Measurements from ENCODE around the gene STRN3. TPM values are rescaled to one million over a fixed set of nuclear protein-coding genes. Genes with fewer than 3 reads are reported as not detected.
"Not testable (repeated sequence)": the region's sequence is repeated elsewhere in the genome, so short reads cannot be mapped to it uniquely, and the experiment has no call there.

STRN3 gene
- total RNA-seq, 1 donor from 2014 or later = 39.5 TPM

- Mint-ChIP-seq H3K27me3 (ENCODE audit: low read depth) (no peaks in the 10 kb centered on the region), H3K36me3 (ENCODE audit: low read depth) (peaks cover 12% of the 10 kb centered on the region), H3K9me3 (ENCODE audit: low read depth) (no peaks in the 10 kb centered on the region), H3K4me1 (ENCODE audit: low read depth) (no peaks in the 10 kb centered on the region), H3K4me3 (ENCODE audit: unreplicated experiment) (no peak overlapping the region), H3K27ac (ENCODE audit: unreplicated experiment) (no peak overlapping the region)
- DNase-seq (ENCODE audit: low spot score) = no peak
- TF ChIP-seq CTCF (IDR thresholded peaks at IDR 0.05) = peak; percentile 81
Measured at GRCh38 chr14:30906752-30907658, 119.2 kb downstream of the STRN3 start.

- no peaks in the 10 kb centered on the region for H3K27me3 Mint-ChIP-seq (ENCODE audit: low read depth)
- H3K4me1 Mint-ChIP-seq (ENCODE audit: low read depth) = no peaks in the 10 kb centered on the region
- H3K36me3 Mint-ChIP-seq (ENCODE audit: low read depth) = peaks cover 13% of the 10 kb centered on the region
- TF ChIP-seq CTCF (IDR thresholded peaks at IDR 0.05) = no peak
- H3K4me3 Mint-ChIP-seq (ENCODE audit: unreplicated experiment) = no peak overlapping the region
- no peak overlapping the region for H3K27ac Mint-ChIP-seq (ENCODE audit: unreplicated experiment)
- no peak for DNase-seq (ENCODE audit: low spot score)
- no peaks in the 10 kb centered on the region for H3K9me3 Mint-ChIP-seq (ENCODE audit: low read depth)
Measured at GRCh38 chr14:30903285-30904124, 122.7 kb downstream of the STRN3 start.

GRCh38 chr14:30897121-30897520 is 129.1 kb downstream of the STRN3 start:
- Mint-ChIP-seq H3K36me3 (ENCODE audit: low read depth) (peaks cover 19% of the 10 kb centered on the region), H3K4me1 (ENCODE audit: low read depth) (peaks cover 11% of the 10 kb centered on the region)
- not testable (repeated sequence) for H3K27me3 Mint-ChIP-seq (ENCODE audit: low read depth); H3K9me3 Mint-ChIP-seq (ENCODE audit: low read depth); DNase-seq (ENCODE audit: low spot score); H3K27ac Mint-ChIP-seq (ENCODE audit: unreplicated experiment); H3K4me3 Mint-ChIP-seq (ENCODE audit: unreplicated experiment)

GRCh38 chr14:30896435-30896834 is 129.7 kb downstream of the STRN3 start:
- H3K4me3 Mint-ChIP-seq (ENCODE audit: unreplicated experiment) = no peak overlapping the region
- no peaks in the 10 kb centered on the region for H3K9me3 Mint-ChIP-seq (ENCODE audit: low read depth)
- H3K4me1 Mint-ChIP-seq (ENCODE audit: low read depth) = peaks cover 11% of the 10 kb centered on the region
- peaks cover 19% of the 10 kb centered on the region for H3K36me3 Mint-ChIP-seq (ENCODE audit: low read depth)
- DNase-seq (ENCODE audit: low spot score) = no peak
- H3K27ac Mint-ChIP-seq (ENCODE audit: unreplicated experiment) = peak overlapping the region; percentile 53
- no peaks in the 10 kb centered on the region for H3K27me3 Mint-ChIP-seq (ENCODE audit: low read depth)
- TF ChIP-seq CTCF (IDR thresholded peaks at IDR 0.05) = no peak

GRCh38 chr14:30894923-30895515 is 131.2 kb downstream of the STRN3 start:
- Mint-ChIP-seq H3K4me1 (ENCODE audit: low read depth) (peaks cover 11% of the 10 kb centered on the region), H3K9me3 (ENCODE audit: low read depth) (no peaks in the 10 kb centered on the region), H3K36me3 (ENCODE audit: low read depth) (peaks cover 19% of the 10 kb centered on the region), H3K27ac (ENCODE audit: unreplicated experiment) (no peak overlapping the region), H3K27me3 (ENCODE audit: low read depth) (no peaks in the 10 kb centered on the region), H3K4me3 (ENCODE audit: unreplicated experiment) (no peak overlapping the region)
- DNase-seq (ENCODE audit: low spot score) = no peak
- TF ChIP-seq CTCF (IDR thresholded peaks at IDR 0.05) = no peak

Measured in chondrocyte (in vitro differentiated cells).